Measurements from ENCODE around the gene DGCR6.
"Not testable (repeated sequence)": the region's sequence is repeated elsewhere in the genome, so short reads cannot be mapped to it uniquely, and the experiment has no call there.

Gene DGCR6

DNA sequence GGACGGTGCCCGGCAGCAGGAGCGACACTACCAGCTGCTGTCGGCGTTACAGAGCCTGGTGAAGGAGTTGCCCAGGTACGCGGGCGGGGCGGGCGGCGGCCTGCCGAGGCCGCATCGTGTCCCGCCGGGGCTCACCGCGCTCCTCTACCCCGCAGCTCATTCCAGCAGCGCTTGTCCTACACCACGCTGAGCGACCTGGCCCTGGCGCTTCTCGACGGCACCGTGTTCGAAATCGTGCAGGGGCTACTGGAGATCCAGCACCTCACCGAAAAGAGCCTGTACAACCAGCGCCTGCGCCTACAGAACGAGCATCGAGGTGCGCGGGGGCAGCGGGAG is 258 bp downstream of the DGCR6 start:
- not testable (repeated sequence) for H3K4ac ChIP-seq (ENCODE audit: low read depth, low read length); H2AFZ ChIP-seq (ENCODE audit: insufficient read depth, low read length, poor library complexity); H3K27ac ChIP-seq (ENCODE audit: low read depth, low read length); H3K18ac ChIP-seq (ENCODE audit: low read length); H3K14ac ChIP-seq (ENCODE audit: low read length); H3K9me3 ChIP-seq (ENCODE audit: insufficient read depth, low read depth, low read length); H2BK12ac ChIP-seq (ENCODE audit: low read length); H3K27me3 ChIP-seq (ENCODE audit: insufficient read depth, low read length); H3K4me1 ChIP-seq (ENCODE audit: control insufficient read depth in 1 of 2, insufficient read depth in 2 of 2, low read length in 2 of 2); H4K8ac ChIP-seq (ENCODE audit: low read depth, low read length); H2AK5ac ChIP-seq (ENCODE audit: low read length); H3K79me1 ChIP-seq (ENCODE audit: low read length); H3K23ac ChIP-seq (ENCODE audit: low read length); H3K9ac ChIP-seq (ENCODE audit: low read length); H2BK5ac ChIP-seq (ENCODE audit: low read depth, low read length, poor library complexity); H2BK120ac ChIP-seq (ENCODE audit: insufficient read depth, low read length, poor library complexity); H3K36me3 ChIP-seq (ENCODE audit: control insufficient read depth in 1 of 2, insufficient read depth in 2 of 2, low read length in 2 of 2); H4K91ac ChIP-seq (ENCODE audit: low read depth, low read length); DNase-seq; H3K79me2 ChIP-seq (ENCODE audit: control insufficient read depth, insufficient read depth, low read length, poor library complexity); H3K4me2 ChIP-seq (ENCODE audit: low read length); H3K4me3 ChIP-seq (ENCODE audit: low read depth, low read length); H4K12ac ChIP-seq (ENCODE audit: low read depth, low read length)
- WGBS (ENCODE audit: extremely low coverage, insufficient coverage, insufficient read length): no CpG with 5 or more reads among the region's 36 CpGs

DNA sequence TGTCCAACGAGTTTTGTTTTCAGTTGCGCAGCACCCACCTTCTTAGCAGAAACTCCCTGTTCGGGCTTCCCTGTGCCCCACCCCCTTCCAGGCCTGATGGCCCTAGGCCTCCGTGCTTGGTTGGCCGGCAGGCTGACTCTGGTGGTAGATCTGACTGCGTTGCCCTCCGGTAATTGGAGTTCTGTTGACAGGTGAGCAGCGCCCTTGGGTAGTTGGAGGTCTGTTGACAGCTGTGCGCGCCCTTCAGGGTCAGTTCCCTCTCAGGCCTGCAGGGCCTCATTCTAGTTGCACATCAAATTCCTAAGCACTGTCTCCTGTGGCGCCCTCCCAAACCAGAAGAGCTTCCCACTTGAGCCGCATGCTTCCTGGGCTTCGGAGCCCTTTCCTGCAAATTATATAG is 776 bp downstream of the DGCR6 start:
- Histone ChIP-seq H3K27me3 (ENCODE audit: insufficient read depth, low read length) (no peaks in the 10 kb centered on the region), H3K36me3 (ENCODE audit: control insufficient read depth in 1 of 2, insufficient read depth in 2 of 2, low read length in 2 of 2) (no peaks in the 10 kb centered on the region), H4K91ac (ENCODE audit: low read depth, low read length) (no peak overlapping the region), H4K8ac (ENCODE audit: low read depth, low read length) (no peak overlapping the region), H3K27ac (ENCODE audit: low read depth, low read length) (no peak overlapping the region), H2BK5ac (ENCODE audit: low read depth, low read length, poor library complexity) (no peak overlapping the region), H3K4me2 (ENCODE audit: low read length) (no peak overlapping the region), H3K9ac (ENCODE audit: low read length) (no peak overlapping the region), H2AK5ac (ENCODE audit: low read length) (no peak overlapping the region), H3K14ac (ENCODE audit: low read length) (no peak overlapping the region), H3K9me3 (ENCODE audit: insufficient read depth, low read depth, low read length) (no peaks in the 10 kb centered on the region), H3K4me3 (ENCODE audit: low read depth, low read length) (no peak overlapping the region), H4K12ac (ENCODE audit: low read depth, low read length) (no peak overlapping the region), H3K23ac (ENCODE audit: low read length) (no peak overlapping the region), H3K4me1 (ENCODE audit: control insufficient read depth in 1 of 2, insufficient read depth in 2 of 2, low read length in 2 of 2) (no peaks in the 10 kb centered on the region), H2AFZ (ENCODE audit: insufficient read depth, low read length, poor library complexity) (no peak overlapping the region), H3K18ac (ENCODE audit: low read length) (no peak overlapping the region), H2BK12ac (ENCODE audit: low read length) (no peak overlapping the region), H3K79me1 (ENCODE audit: low read length) (no peaks in the 10 kb centered on the region), H3K4ac (ENCODE audit: low read depth, low read length) (no peak overlapping the region), H3K79me2 (ENCODE audit: control insufficient read depth, insufficient read depth, low read length, poor library complexity) (no peaks in the 10 kb centered on the region), H2BK120ac (ENCODE audit: insufficient read depth, low read length, poor library complexity) (no peak overlapping the region)
- no CpG with 5 or more reads among the region's 13 CpGs for WGBS (ENCODE audit: extremely low coverage, insufficient coverage, insufficient read length)
- DNase-seq: no peak

DNA sequence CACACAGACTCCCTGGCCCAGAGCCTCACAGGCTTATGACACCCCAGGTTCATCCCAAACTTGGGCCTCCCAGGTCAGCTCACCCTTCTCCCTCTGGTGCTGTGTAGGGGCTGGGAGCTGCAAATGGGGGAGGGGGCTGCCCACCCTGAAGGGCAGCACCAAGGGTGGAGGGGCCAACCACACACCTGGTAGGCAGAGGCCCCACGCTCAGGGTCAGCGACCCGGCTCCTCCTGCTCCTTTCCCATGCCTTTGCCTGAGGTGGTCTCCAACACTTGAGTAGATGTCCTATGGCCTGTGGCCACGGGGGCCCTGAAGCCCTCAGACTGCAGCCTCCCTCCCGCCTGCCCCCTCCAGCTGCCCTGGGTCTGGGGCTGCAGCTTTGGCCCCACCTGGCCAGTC is 3.4 kb downstream of the DGCR6 start:
- no CpG with 5 or more reads among the region's 5 CpGs for WGBS (ENCODE audit: extremely low coverage, insufficient coverage, insufficient read length)
- H3K9me3 ChIP-seq (ENCODE audit: insufficient read depth, low read depth, low read length): no peaks in the 10 kb centered on the region
- no peak overlapping the region for H3K14ac ChIP-seq (ENCODE audit: low read length)
- no peak overlapping the region for H3K4me2 ChIP-seq (ENCODE audit: low read length)
- no peaks in the 10 kb centered on the region for H3K36me3 ChIP-seq (ENCODE audit: control insufficient read depth in 1 of 2, insufficient read depth in 2 of 2, low read length in 2 of 2)
- H2BK5ac ChIP-seq (ENCODE audit: low read depth, low read length, poor library complexity): no peak overlapping the region
- no peak overlapping the region for H3K9ac ChIP-seq (ENCODE audit: low read length)
- H3K79me1 ChIP-seq (ENCODE audit: low read length): no peaks in the 10 kb centered on the region
- H3K27me3 ChIP-seq (ENCODE audit: insufficient read depth, low read length): no peaks in the 10 kb centered on the region
- no peak overlapping the region for H3K23ac ChIP-seq (ENCODE audit: low read length)
- no peak overlapping the region for H2AK5ac ChIP-seq (ENCODE audit: low read length)
- no peak overlapping the region for H2BK12ac ChIP-seq (ENCODE audit: low read length)
- H3K4me3 ChIP-seq (ENCODE audit: low read depth, low read length): no peak overlapping the region
- H4K12ac ChIP-seq (ENCODE audit: low read depth, low read length): no peak overlapping the region
- no peak overlapping the region for H2BK120ac ChIP-seq (ENCODE audit: insufficient read depth, low read length, poor library complexity)
- no peak overlapping the region for H4K8ac ChIP-seq (ENCODE audit: low read depth, low read length)
- no peak for DNase-seq
- no peaks in the 10 kb centered on the region for H3K4me1 ChIP-seq (ENCODE audit: control insufficient read depth in 1 of 2, insufficient read depth in 2 of 2, low read length in 2 of 2)
- no peak overlapping the region for H3K27ac ChIP-seq (ENCODE audit: low read depth, low read length)
- no peak overlapping the region for H3K18ac ChIP-seq (ENCODE audit: low read length)
- H3K79me2 ChIP-seq (ENCODE audit: control insufficient read depth, insufficient read depth, low read length, poor library complexity): no peaks in the 10 kb centered on the region
- H2AFZ ChIP-seq (ENCODE audit: insufficient read depth, low read length, poor library complexity): no peak overlapping the region
- no peak overlapping the region for H4K91ac ChIP-seq (ENCODE audit: low read depth, low read length)
- no peak overlapping the region for H3K4ac ChIP-seq (ENCODE audit: low read depth, low read length)

DNA sequence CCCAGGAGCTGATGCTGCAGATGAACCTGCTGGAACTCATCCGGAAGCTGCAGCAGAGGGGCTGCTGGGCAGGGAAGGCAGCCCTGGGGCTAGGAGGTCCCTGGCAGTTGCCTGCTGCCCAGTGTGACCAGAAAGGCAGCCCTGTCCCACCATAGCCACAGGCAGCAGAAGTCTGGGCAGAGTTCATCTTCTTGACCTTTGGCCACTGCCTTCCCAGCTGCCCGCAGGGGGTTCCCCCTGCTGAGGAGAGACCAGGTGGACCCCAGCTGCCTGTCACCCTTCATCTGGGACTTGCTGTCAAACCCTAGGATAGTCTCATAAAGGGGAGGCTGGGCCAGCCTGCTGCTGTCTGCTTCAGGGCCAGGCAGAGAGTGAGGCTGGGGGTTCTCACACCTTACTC is 5.4 kb downstream of the DGCR6 start:
- H3K23ac ChIP-seq (ENCODE audit: low read length); H3K79me1 ChIP-seq (ENCODE audit: low read length); H3K27me3 ChIP-seq (ENCODE audit: insufficient read depth, low read length); H4K91ac ChIP-seq (ENCODE audit: low read depth, low read length); H3K4ac ChIP-seq (ENCODE audit: low read depth, low read length); H3K4me2 ChIP-seq (ENCODE audit: low read length); H2BK120ac ChIP-seq (ENCODE audit: insufficient read depth, low read length, poor library complexity); H3K18ac ChIP-seq (ENCODE audit: low read length); H4K12ac ChIP-seq (ENCODE audit: low read depth, low read length); H3K36me3 ChIP-seq (ENCODE audit: control insufficient read depth in 1 of 2, insufficient read depth in 2 of 2, low read length in 2 of 2); H4K8ac ChIP-seq (ENCODE audit: low read depth, low read length); H2AK5ac ChIP-seq (ENCODE audit: low read length); DNase-seq; H3K9ac ChIP-seq (ENCODE audit: low read length); H2BK5ac ChIP-seq (ENCODE audit: low read depth, low read length, poor library complexity); H3K79me2 ChIP-seq (ENCODE audit: control insufficient read depth, insufficient read depth, low read length, poor library complexity); H3K4me3 ChIP-seq (ENCODE audit: low read depth, low read length); H2BK12ac ChIP-seq (ENCODE audit: low read length); H3K4me1 ChIP-seq (ENCODE audit: control insufficient read depth in 1 of 2, insufficient read depth in 2 of 2, low read length in 2 of 2); H2AFZ ChIP-seq (ENCODE audit: insufficient read depth, low read length, poor library complexity); H3K27ac ChIP-seq (ENCODE audit: low read depth, low read length); H3K9me3 ChIP-seq (ENCODE audit: insufficient read depth, low read depth, low read length); H3K14ac ChIP-seq (ENCODE audit: low read length): not testable (repeated sequence)
- no CpG with 5 or more reads among the region's 2 CpGs for WGBS (ENCODE audit: extremely low coverage, insufficient coverage, insufficient read length)

Data from trophoblast cell (in vitro differentiated cells and primary cell).